HFFc6 (cell line): Measurements from ENCODE around the gene GALNT18. TPM values are rescaled to one million over a fixed set of nuclear protein-coding genes. Genes with fewer than 3 reads are reported as not detected.

Experiments
- DNase-seq: peaks from one replicate; pipeline ENCODE4 v3.0.0-alpha.2; 2018
- H3K27ac Mint-ChIP-seq: 2 replicates; pipeline ENCODE4 v1.8.0; 2020; ENCODE audit warnings: mild to moderate bottlenecking, mixed read lengths
- H3K27me3 Mint-ChIP-seq: 2 replicates; pipeline ENCODE4 v1.8.0; 2021; ENCODE audit warnings: mild to moderate bottlenecking, moderate library complexity, mixed read lengths; ENCODE audit not compliant: insufficient read depth
- H3K36me3 Mint-ChIP-seq: 2 replicates; pipeline ENCODE4 v1.8.0; 2021; ENCODE audit warnings: low read depth, mixed read lengths
- H3K4me1 Mint-ChIP-seq: 2 replicates; pipeline ENCODE4 v1.8.0; 2020; ENCODE audit warnings: low read depth, mixed read lengths
- H3K4me3 Mint-ChIP-seq: 2 replicates; pipeline ENCODE4 v1.8.0; 2020; ENCODE audit warnings: mild to moderate bottlenecking, moderate library complexity, mixed read lengths
- H3K9me3 Mint-ChIP-seq: 2 replicates; pipeline ENCODE4 v1.8.0; 2020; ENCODE audit warnings: mild to moderate bottlenecking, mixed read lengths
- CTCF ChIP-seq: fragments of 200-600 bp; sonication (generic); IDR thresholded peaks from 2 replicates; pipeline ENCODE4 v1.5.0; 2021; ENCODE audit warnings: antibody characterized with exemption, mild to moderate bottlenecking
- total RNA-seq, 6 experiments: library from RNA; stranded (reverse); fragmentation: NEBNext Ultra II Directional; extraction: Animal tissue kit (Norgen Biotek cat#: 25700); gene quantifications; 2 replicates in 1 of 6; 3 replicates in 5 of 6; pipeline ENCODE4 v1.2.3, GENCODE V29; 2021

The GALNT18 gene
- total RNA-seq, 6 experiments from 2014 or later: 2.7 to 13.7 (median 12.4) TPM

GRCh38 chr11:11572386-11572785 lies 49.4 kb downstream of the GALNT18 start:
- DNase-seq: no peak
- no peak for TF ChIP-seq CTCF

GRCh38 chr11:11571893-11572292 lies 49.9 kb downstream of the GALNT18 start:
- no peak for TF ChIP-seq CTCF
- H3K9me3 Mint-ChIP-seq: no peaks in the 10 kb centered on the region
- no peaks in the 10 kb centered on the region for H3K36me3 Mint-ChIP-seq
- DNase-seq: no peak
- H3K4me3 Mint-ChIP-seq: no peak overlapping the region
- peaks cover 39% of the 10 kb centered on the region for H3K4me1 Mint-ChIP-seq
- peaks cover 13% of the 10 kb centered on the region; the same call in 1 of the 2 replicates for H3K27me3 Mint-ChIP-seq
- H3K27ac Mint-ChIP-seq: no peak overlapping the region

More at GRCh38 chr11:11572386-11572785, 49.4 kb downstream of the GALNT18 start:
- H3K27me3 Mint-ChIP-seq: peaks cover 13% of the 10 kb centered on the region; the same call in 1 of the 2 replicates
- H3K27ac Mint-ChIP-seq: no peak overlapping the region
- no peaks in the 10 kb centered on the region for H3K36me3 Mint-ChIP-seq
- H3K4me3 Mint-ChIP-seq: no peak overlapping the region
- peaks cover 44% of the 10 kb centered on the region for H3K4me1 Mint-ChIP-seq
- H3K9me3 Mint-ChIP-seq: no peaks in the 10 kb centered on the region

- Mint-ChIP-seq H3K9me3 (no peaks in the 10 kb centered on the region), H3K27ac (no peak overlapping the region), H3K36me3 (no peaks in the 10 kb centered on the region), H3K4me3 (no peak overlapping the region), H3K4me1 (peaks cover 39% of the 10 kb centered on the region), H3K27me3 (peaks cover 10% of the 10 kb centered on the region; the same call in 1 of the 2 replicates)
- no peak for TF ChIP-seq CTCF
- no peak for DNase-seq
Measured at GRCh38 chr11:11570823-11571222, 51.0 kb downstream of the GALNT18 start.

GRCh38 chr11:11569936-11570491 lies 51.8 kb downstream of the GALNT18 start:
- no peak overlapping the region for H3K4me3 Mint-ChIP-seq
- H3K36me3 Mint-ChIP-seq: no peaks in the 10 kb centered on the region
- H3K27ac Mint-ChIP-seq: peak overlapping the region; percentile 28; the same call in 1 of the 2 replicates
- DNase-seq: no peak
- peaks cover 6% of the 10 kb centered on the region; the same call in 1 of the 2 replicates for H3K27me3 Mint-ChIP-seq
- no peak for TF ChIP-seq CTCF
- H3K4me1 Mint-ChIP-seq: peaks cover 33% of the 10 kb centered on the region
- H3K9me3 Mint-ChIP-seq: no peaks in the 10 kb centered on the region

- no peaks in the 10 kb centered on the region for H3K9me3 Mint-ChIP-seq
- H3K27ac Mint-ChIP-seq: no peak overlapping the region; the same call in 1 of the 2 replicates
- no peak overlapping the region for H3K4me3 Mint-ChIP-seq
- DNase-seq: no peak
- H3K36me3 Mint-ChIP-seq: no peaks in the 10 kb centered on the region
- H3K27me3 Mint-ChIP-seq: peaks cover 6% of the 10 kb centered on the region; the same call in 1 of the 2 replicates
- no peak for TF ChIP-seq CTCF
- H3K4me1 Mint-ChIP-seq: peaks cover 33% of the 10 kb centered on the region
Measured at GRCh38 chr11:11568651-11569229, 53.1 kb downstream of the GALNT18 start.
